GM23248 (cell line): ENCODE data around the gene LBHD2. TPM values are rescaled to one million over a fixed set of nuclear protein-coding genes. Genes with fewer than 3 reads are reported as not detected.

Experiments
- DNase-seq: peaks from one replicate; pipeline ENCODE4 v3.0.0-alpha.2; 2015
- H2AFZ ChIP-seq: fragments of 200-600 bp; sonication (generic); 2 replicates; pipeline ENCODE4 v1.6.1; 2016; ENCODE audit warnings: antibody characterized with exemption
- H3F3A ChIP-seq: fragments of 200-600 bp; sonication (generic); 2 replicates; pipeline ENCODE4 v1.6.1; 2016; ENCODE audit warnings: mild to moderate bottlenecking, antibody characterized with exemption, mixed run types; ENCODE audit not compliant: insufficient read depth
- H3K27ac ChIP-seq: fragments of 200-600 bp; sonication (generic); 2 replicates; pipeline ENCODE4 v1.5.1; 2016; ENCODE audit warnings: mild to moderate bottlenecking
- H3K27me3 ChIP-seq: fragments of 200-600 bp; sonication (generic); replicated peaks from 2 replicates; pipeline ENCODE4 v1.6.1; 2016; ENCODE audit warnings: mild to moderate bottlenecking; ENCODE audit not compliant: insufficient read depth
- H3K36me3 ChIP-seq: fragments of 200-600 bp; sonication (generic); 2 replicates; pipeline ENCODE4 v1.6.1; 2016; ENCODE audit warnings: low read depth, mild to moderate bottlenecking
- H3K4me1 ChIP-seq: fragments of 200-600 bp; sonication (generic); 2 replicates; pipeline ENCODE4 v1.6.1; 2016; ENCODE audit warnings: mild to moderate bottlenecking; ENCODE audit not compliant: insufficient read depth
- H3K4me2 ChIP-seq: fragments of 200-600 bp; sonication (generic); one replicate; pipeline ENCODE4 v1.6.1; 2016; ENCODE audit warnings: mild to moderate bottlenecking; ENCODE audit not compliant: unreplicated experiment
- H3K4me3 ChIP-seq: fragments of 200-600 bp; sonication (generic); 2 replicates; pipeline ENCODE4 v1.5.1; 2016; ENCODE audit warnings: mild to moderate bottlenecking
- H3K79me2 ChIP-seq: fragments of 200-600 bp; sonication (generic); 2 replicates; pipeline ENCODE4 v1.6.1; 2016; ENCODE audit warnings: mild to moderate bottlenecking; ENCODE audit not compliant: insufficient read depth
- H3K9ac ChIP-seq: fragments of 200-600 bp; sonication (generic); 2 replicates; pipeline ENCODE4 v1.6.1; 2016; ENCODE audit warnings: mild to moderate bottlenecking
- H3K9me2 ChIP-seq: fragments of 200-600 bp; sonication (generic); 2 replicates; pipeline ENCODE4 v1.6.1; 2016; ENCODE audit warnings: mixed run types, mild to moderate bottlenecking, moderate library complexity; ENCODE audit not compliant: insufficient read depth
- H3K9me3 ChIP-seq: fragments of 200-600 bp; sonication (generic); one replicate; pipeline ENCODE4 v1.6.1; 2017; ENCODE audit warnings: low read depth
- H4K20me1 ChIP-seq: fragments of 200-600 bp; sonication (generic); 2 replicates; pipeline ENCODE4 v1.6.0; 2016; ENCODE audit not compliant: insufficient read depth
- EZH2 ChIP-seq: fragments of 200-600 bp; sonication (generic); IDR thresholded peaks from 2 replicates; pipeline ENCODE4 v1.6.1; 2018; ENCODE audit warnings: antibody characterized with exemption, mild to moderate bottlenecking; ENCODE audit not compliant: insufficient read depth, poor library complexity, severe bottlenecking
- EZH2phosphoT487 ChIP-seq: fragments of 200-600 bp; sonication (generic); IDR thresholded peaks from 2 replicates; pipeline ENCODE4 v1.6.1; 2018; ENCODE audit warnings: antibody characterized with exemption, moderate library complexity, mild to moderate bottlenecking, low read depth; ENCODE audit not compliant: insufficient read depth
- whole genome bisulfite sequencing, 2 experiments: methylation state at CpG; one replicate each; pipeline ENCODE4 v1.1.6; 2015 to 2017; ENCODE audit warnings: low lambda C conversion rate in 2 of 2, low coverage in 1 of 2; ENCODE audit errors: missing lambda C conversion rate in 2 of 2; 5-methylcytosine and 5-hydroxymethylcytosine counted together
- in situ Hi-C: fragments of 300-500 bp; cut with MboI; formaldehyde crosslinking; loops from 2 replicates; pipeline ENCODE4 v1.15.0; 2020
- polyA plus RNA-seq: library from polyadenylated mRNA; unstranded; fragments of >200 nt; fragmentation: Nextera tagmentation; extraction: Ambion mirVana; gene quantifications from 2 replicates; pipeline ENCODE4 v1.2.1, GENCODE V29; 2016
- total RNA-seq: library from RNA; depleted of rRNA; stranded (reverse); fragments of >200 nt; shearing (Covaris generic); gene quantifications from 2 replicates; pipeline ENCODE4 v1.2.3, GENCODE V29; 2014; rRNA removed

The LBHD2 gene
- total and polyA plus RNA-seq, 2 experiments from 2014 or later = not detected

- WGBS, 2 experiments = 68 to 78% methylated on average over 16 to 29 of the region's 29 CpGs
- in situ Hi-C loops = no loop called here
Observed at GRCh38 chr14:103139132-103140025, 55.4 kb downstream of the LBHD2 start.

More at GRCh38 chr14:103139132-103140025, 55.4 kb downstream of the LBHD2 start:
- H3K4me3 ChIP-seq = no peak overlapping the region
- H3K9me2 ChIP-seq = no peaks in the 10 kb centered on the region
- H3K9me3 ChIP-seq = no peaks in the 10 kb centered on the region
- no peaks in the 10 kb centered on the region for H3K36me3 ChIP-seq
- no peak overlapping the region for H2AFZ ChIP-seq
- H4K20me1 ChIP-seq = no peaks in the 10 kb centered on the region
- H3K79me2 ChIP-seq = no peaks in the 10 kb centered on the region
- DNase-seq = no peak
- H3K27me3 ChIP-seq = no peaks in the 10 kb centered on the region
- H3K4me1 ChIP-seq = peaks cover 24% of the 10 kb centered on the region
- H3K4me2 ChIP-seq = no peak overlapping the region
- TF ChIP-seq EZH2 (no peak), EZH2phosphoT487 (no peak)
- H3K9ac ChIP-seq = no peak overlapping the region
- peaks cover 3% of the 10 kb centered on the region; the same call in 1 of the 2 replicates for H3F3A ChIP-seq
- H3K27ac ChIP-seq = no peak overlapping the region

Other genes with a start within 250 kb of the LBHD2 start
- gene AMN, start 161.5 kb upstream of the LBHD2 start, total RNA-seq = not detected in 2 replicates
- not detected in 2 replicates for gene AMN, start 161.5 kb upstream of the LBHD2 start, polyA plus RNA-seq
- 94.5 and 106 TPM in 2 replicates for gene CDC42BPB, start 26.7 kb upstream of the LBHD2 start, total RNA-seq
- gene CDC42BPB, start 26.7 kb upstream of the LBHD2 start, polyA plus RNA-seq = 10.3 and 13.0 TPM in 2 replicates
- not detected in 2 replicates for gene EXOC3L4, start 10.5 kb downstream of the LBHD2 start, total RNA-seq
- gene EXOC3L4, start 10.5 kb downstream of the LBHD2 start, polyA plus RNA-seq = not detected in 2 replicates
- 45.0 and 51.8 TPM in 2 replicates for gene TNFAIP2, start 39.3 kb downstream of the LBHD2 start, total RNA-seq
- gene TNFAIP2, start 39.3 kb downstream of the LBHD2 start, polyA plus RNA-seq = 9.2 and 9.6 TPM in 2 replicates